ENCODE results near the gene MRPL53. TPM values are rescaled to one million over a fixed set of nuclear protein-coding genes. Genes with fewer than 3 reads are reported as not detected.

Gene MRPL53
- total and polyA plus RNA-seq, 4 donors, result 12.6 to 72.5 (median 36.1) TPM

DNA sequence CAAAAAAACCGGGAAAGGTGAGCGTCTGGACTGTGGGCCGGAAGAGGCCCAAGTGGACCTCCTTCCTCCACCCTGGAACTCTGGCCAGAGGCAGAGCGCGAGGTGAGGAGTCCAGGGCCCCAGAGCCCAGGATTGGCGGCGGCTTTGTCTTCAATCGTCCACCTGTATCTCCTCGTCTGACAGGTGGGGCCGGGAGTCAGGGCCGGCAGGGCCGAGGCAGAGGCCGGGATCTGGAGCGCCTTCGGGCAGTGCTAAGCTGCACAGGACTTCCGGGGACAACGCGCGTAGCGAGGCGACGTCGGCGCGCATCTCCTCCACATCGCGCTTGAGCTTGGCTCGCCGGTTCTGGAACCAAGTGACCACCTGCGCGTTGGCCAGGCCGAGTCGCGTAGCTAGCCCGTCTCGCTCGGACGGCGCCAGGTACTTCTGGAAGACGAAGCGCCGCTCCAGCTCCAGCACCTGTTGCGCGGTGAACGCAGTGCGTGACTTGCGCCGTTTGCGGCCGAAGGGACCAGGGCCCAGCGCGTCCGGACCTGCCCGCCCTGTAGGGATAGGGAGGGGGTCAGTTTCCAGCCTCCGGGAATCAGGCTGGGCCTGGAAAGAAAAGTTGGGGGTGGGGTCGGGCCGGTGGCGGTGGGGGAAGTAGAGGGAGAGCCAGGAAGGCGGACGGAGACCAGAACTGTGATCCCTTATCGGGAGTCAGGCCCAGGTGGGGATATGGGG is 25.5 kb upstream of the MRPL53 start:
- peaks cover 18 to 74% (median 56%) of the 10 kb centered on the region in 4 donors for H3K4me1 ChIP-seq (ENCODE audit: control insufficient read depth in 4 of 4, insufficient read depth in 4 of 4, low read length in 3 of 4)
- H3K9ac ChIP-seq (ENCODE audit: low read depth in 1 of 2, low read length in 2 of 2), result no peak overlapping the region
- H3K4me3 ChIP-seq (ENCODE audit: low read depth in 1 of 3, low read length in 3 of 3), result peak overlapping the region in 2 of 3 donors; percentile 50
- H3K36me3 ChIP-seq (ENCODE audit: control insufficient read depth in 4 of 4, insufficient read depth in 3 of 4, low read depth in 1 of 4, low read length in 3 of 4), result peaks cover 3 to 8% (median 5%) of the 10 kb centered on the region in 4 donors
- H3K27ac ChIP-seq (ENCODE audit: low read depth in 1 of 2, low read length in 2 of 2), result no peak overlapping the region
- no peaks in the 10 kb centered on the region for H3K9me3 ChIP-seq (ENCODE audit: control insufficient read depth in 4 of 4, low read length in 3 of 4)
- no peaks in the 10 kb centered on the region for H3K27me3 ChIP-seq (ENCODE audit: control insufficient read depth in 4 of 4, insufficient read depth in 4 of 4, low read length in 3 of 4)
- no peak for DNase-seq (ENCODE audit: low spot score)
- WGBS, result 30% methylated on average over 61 of the region's 61 CpGs
- TF ChIP-seq RXRA (IDR thresholded peaks at IDR 0.05) (no peak), HNF4G (IDR thresholded peaks at IDR 0.05) (no peak), EGR1 (IDR thresholded peaks at IDR 0.05; ENCODE audit: low read depth in 2 of 2) (no peak), JUND (IDR thresholded peaks at IDR 0.05) (no peak), YY1 (IDR thresholded peaks at IDR 0.05) (no peak), TAF1 (conservative IDR thresholded peaks at IDR 0.05) (no peak)
- TF ChIP-seq, protein P1, sequence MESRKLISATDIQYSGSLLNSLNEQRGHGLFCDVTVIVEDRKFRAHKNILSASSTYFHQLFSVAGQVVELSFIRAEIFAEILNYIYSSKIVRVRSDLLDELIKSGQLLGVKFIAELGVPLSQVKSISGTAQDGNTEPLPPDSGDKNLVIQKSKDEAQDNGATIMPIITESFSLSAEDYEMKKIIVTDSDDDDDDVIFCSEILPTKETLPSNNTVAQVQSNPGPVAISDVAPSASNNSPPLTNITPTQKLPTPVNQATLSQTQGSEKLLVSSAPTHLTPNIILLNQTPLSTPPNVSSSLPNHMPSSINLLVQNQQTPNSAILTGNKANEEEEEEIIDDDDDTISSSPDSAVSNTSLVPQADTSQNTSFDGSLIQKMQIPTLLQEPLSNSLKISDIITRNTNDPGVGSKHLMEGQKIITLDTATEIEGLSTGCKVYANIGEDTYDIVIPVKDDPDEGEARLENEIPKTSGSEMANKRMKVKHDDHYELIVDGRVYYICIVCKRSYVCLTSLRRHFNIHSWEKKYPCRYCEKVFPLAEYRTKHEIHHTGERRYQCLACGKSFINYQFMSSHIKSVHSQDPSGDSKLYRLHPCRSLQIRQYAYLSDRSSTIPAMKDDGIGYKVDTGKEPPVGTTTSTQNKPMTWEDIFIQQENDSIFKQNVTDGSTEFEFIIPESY (IDR thresholded peaks at IDR 0.05), result no peak
- TF ChIP-seq, protein P2, sequence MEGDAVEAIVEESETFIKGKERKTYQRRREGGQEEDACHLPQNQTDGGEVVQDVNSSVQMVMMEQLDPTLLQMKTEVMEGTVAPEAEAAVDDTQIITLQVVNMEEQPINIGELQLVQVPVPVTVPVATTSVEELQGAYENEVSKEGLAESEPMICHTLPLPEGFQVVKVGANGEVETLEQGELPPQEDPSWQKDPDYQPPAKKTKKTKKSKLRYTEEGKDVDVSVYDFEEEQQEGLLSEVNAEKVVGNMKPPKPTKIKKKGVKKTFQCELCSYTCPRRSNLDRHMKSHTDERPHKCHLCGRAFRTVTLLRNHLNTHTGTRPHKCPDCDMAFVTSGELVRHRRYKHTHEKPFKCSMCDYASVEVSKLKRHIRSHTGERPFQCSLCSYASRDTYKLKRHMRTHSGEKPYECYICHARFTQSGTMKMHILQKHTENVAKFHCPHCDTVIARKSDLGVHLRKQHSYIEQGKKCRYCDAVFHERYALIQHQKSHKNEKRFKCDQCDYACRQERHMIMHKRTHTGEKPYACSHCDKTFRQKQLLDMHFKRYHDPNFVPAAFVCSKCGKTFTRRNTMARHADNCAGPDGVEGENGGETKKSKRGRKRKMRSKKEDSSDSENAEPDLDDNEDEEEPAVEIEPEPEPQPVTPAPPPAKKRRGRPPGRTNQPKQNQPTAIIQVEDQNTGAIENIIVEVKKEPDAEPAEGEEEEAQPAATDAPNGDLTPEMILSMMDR (IDR thresholded peaks at IDR 0.05; ENCODE audit: low read depth, low read length, missing input control), result no peak
- TF ChIP-seq, protein P3, sequence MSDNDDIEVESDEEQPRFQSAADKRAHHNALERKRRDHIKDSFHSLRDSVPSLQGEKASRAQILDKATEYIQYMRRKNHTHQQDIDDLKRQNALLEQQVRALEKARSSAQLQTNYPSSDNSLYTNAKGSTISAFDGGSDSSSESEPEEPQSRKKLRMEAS (IDR thresholded peaks at IDR 0.05), result no peak

DNA sequence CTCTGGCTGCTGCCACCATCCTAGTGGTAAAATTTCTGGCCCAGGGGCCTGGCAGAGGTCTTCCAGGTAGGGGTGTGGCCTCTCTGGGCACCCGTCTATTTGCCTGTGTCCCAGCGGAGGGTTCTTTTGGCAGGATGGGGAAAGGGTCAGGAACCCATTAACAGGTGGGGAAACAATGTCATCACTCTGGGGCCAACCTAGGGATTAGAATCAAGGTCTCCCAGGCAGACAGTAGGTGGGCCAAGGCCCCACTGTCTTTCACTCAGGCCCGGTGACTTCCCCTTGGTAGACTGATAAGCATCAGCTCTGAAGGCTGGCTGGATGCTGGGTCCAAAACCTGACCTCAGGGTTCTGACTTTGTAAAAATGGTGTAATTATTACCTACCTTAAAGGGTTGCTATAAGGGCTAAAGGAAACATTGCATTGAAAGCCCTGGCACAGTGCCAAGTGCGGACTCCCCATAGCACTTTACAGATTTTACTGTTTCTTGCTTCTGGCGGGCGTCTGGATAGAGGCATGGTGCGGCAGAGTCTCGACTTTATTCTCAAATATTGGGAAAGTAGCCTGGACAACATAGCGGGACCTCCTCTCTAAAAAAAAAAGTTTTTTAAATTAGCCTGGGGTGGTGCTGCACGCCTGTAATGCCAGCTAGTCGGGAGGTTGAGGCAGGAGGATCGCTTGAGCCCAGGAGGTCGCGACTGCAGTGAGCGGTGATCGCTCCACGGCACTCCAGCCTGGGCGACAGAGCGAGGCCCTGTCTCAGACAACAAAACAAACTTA is 24.7 kb upstream of the MRPL53 start:
- H3K27me3 ChIP-seq (ENCODE audit: control insufficient read depth in 4 of 4, insufficient read depth in 4 of 4, low read length in 3 of 4), result no peaks in the 10 kb centered on the region
- TF ChIP-seq HNF4A (conservative IDR thresholded peaks at IDR 0.05), result peak; percentile 19 to 37
- no peak for TF ChIP-seq FOXA1 (IDR thresholded peaks at IDR 0.05)
- no peaks in the 10 kb centered on the region for H3K9me3 ChIP-seq (ENCODE audit: control insufficient read depth in 4 of 4, low read length in 3 of 4)
- peaks cover 25 to 78% (median 61%) of the 10 kb centered on the region in 4 donors for H3K4me1 ChIP-seq (ENCODE audit: control insufficient read depth in 4 of 4, insufficient read depth in 4 of 4, low read length in 3 of 4)
- DNase-seq (ENCODE audit: low spot score), result no peak
- peaks cover 4 to 11% (median 7%) of the 10 kb centered on the region in 4 donors for H3K36me3 ChIP-seq (ENCODE audit: control insufficient read depth in 4 of 4, insufficient read depth in 3 of 4, low read depth in 1 of 4, low read length in 3 of 4)
- peak overlapping the region in 1 of 3 donors; percentile 50 for H3K4me3 ChIP-seq (ENCODE audit: low read depth in 1 of 3, low read length in 3 of 3)
- H3K27ac ChIP-seq (ENCODE audit: low read depth in 1 of 2, low read length in 2 of 2), result no peak overlapping the region
- WGBS, result 51% methylated on average over 19 of the region's 19 CpGs
- no peak overlapping the region for H3K9ac ChIP-seq (ENCODE audit: low read depth in 1 of 2, low read length in 2 of 2)

DNA sequence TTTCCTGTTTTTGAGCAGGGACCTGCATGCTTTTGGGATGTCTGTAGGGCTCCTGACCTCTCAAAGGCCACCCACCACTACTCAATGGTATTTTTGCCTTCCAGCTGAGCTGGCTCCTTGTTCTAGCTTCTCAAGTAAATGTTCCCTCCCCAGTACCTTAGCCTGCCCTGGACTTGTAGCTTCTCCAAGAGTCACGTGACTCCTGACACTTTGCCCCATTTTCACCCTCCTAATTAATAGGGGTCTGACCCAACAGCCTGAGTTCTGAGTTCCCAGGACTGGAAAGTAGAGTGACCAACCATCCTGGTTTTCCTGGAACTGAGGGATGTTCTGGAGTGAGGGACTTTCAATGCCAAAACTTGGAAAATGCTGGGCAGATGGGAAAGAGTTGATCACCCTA is 23.0 kb upstream of the MRPL53 start:
- H3K27me3 ChIP-seq (ENCODE audit: control insufficient read depth in 4 of 4, insufficient read depth in 4 of 4, low read length in 3 of 4), result no peaks in the 10 kb centered on the region
- H3K9me3 ChIP-seq (ENCODE audit: control insufficient read depth in 4 of 4, low read length in 3 of 4), result no peaks in the 10 kb centered on the region
- H3K4me3 ChIP-seq (ENCODE audit: low read depth in 1 of 3, low read length in 3 of 3), result no peak overlapping the region
- no peak overlapping the region for H3K9ac ChIP-seq (ENCODE audit: low read depth in 1 of 2, low read length in 2 of 2)
- H3K36me3 ChIP-seq (ENCODE audit: control insufficient read depth in 4 of 4, insufficient read depth in 3 of 4, low read depth in 1 of 4, low read length in 3 of 4), result peaks cover 10 to 16% (median 14%) of the 10 kb centered on the region in 4 donors
- H3K27ac ChIP-seq (ENCODE audit: low read depth in 1 of 2, low read length in 2 of 2), result no peak overlapping the region
- no peak for DNase-seq (ENCODE audit: low spot score)
- 90% methylated on average over 1 of the region's 1 CpG for WGBS
- TF ChIP-seq TAF1 (conservative IDR thresholded peaks at IDR 0.05), result no peak
- no peak for TF ChIP-seq FOXA1 (IDR thresholded peaks at IDR 0.05)
- TF ChIP-seq, protein P4, sequence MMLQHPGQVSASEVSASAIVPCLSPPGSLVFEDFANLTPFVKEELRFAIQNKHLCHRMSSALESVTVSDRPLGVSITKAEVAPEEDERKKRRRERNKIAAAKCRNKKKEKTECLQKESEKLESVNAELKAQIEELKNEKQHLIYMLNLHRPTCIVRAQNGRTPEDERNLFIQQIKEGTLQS (IDR thresholded peaks at IDR 0.05), result no peak
- TF ChIP-seq, protein P3 (IDR thresholded peaks at IDR 0.05), result no peak
- TF ChIP-seq JUND (IDR thresholded peaks at IDR 0.05), result no peak
- no peak for TF ChIP-seq HNF4G (IDR thresholded peaks at IDR 0.05)
- no peak for TF ChIP-seq HNF4A (conservative IDR thresholded peaks at IDR 0.05)
- TF ChIP-seq, protein P5, sequence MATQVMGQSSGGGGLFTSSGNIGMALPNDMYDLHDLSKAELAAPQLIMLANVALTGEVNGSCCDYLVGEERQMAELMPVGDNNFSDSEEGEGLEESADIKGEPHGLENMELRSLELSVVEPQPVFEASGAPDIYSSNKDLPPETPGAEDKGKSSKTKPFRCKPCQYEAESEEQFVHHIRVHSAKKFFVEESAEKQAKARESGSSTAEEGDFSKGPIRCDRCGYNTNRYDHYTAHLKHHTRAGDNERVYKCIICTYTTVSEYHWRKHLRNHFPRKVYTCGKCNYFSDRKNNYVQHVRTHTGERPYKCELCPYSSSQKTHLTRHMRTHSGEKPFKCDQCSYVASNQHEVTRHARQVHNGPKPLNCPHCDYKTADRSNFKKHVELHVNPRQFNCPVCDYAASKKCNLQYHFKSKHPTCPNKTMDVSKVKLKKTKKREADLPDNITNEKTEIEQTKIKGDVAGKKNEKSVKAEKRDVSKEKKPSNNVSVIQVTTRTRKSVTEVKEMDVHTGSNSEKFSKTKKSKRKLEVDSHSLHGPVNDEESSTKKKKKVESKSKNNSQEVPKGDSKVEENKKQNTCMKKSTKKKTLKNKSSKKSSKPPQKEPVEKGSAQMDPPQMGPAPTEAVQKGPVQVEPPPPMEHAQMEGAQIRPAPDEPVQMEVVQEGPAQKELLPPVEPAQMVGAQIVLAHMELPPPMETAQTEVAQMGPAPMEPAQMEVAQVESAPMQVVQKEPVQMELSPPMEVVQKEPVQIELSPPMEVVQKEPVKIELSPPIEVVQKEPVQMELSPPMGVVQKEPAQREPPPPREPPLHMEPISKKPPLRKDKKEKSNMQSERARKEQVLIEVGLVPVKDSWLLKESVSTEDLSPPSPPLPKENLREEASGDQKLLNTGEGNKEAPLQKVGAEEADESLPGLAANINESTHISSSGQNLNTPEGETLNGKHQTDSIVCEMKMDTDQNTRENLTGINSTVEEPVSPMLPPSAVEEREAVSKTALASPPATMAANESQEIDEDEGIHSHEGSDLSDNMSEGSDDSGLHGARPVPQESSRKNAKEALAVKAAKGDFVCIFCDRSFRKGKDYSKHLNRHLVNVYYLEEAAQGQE (IDR thresholded peaks at IDR 0.05), result no peak
- no peak for TF ChIP-seq EGR1 (IDR thresholded peaks at IDR 0.05; ENCODE audit: low read depth in 2 of 2)
- TF ChIP-seq RXRA (IDR thresholded peaks at IDR 0.05), result no peak
- TF ChIP-seq, protein P2 (IDR thresholded peaks at IDR 0.05; ENCODE audit: low read depth, low read length, missing input control), result no peak
- peaks cover 36 to 82% (median 65%) of the 10 kb centered on the region in 4 donors for H3K4me1 ChIP-seq (ENCODE audit: control insufficient read depth in 4 of 4, insufficient read depth in 4 of 4, low read length in 3 of 4)
